Limb (tissue), 2 donors: ENCODE data around the gene AHCTF1.
A peak's percentile ranks its signal among the peaks of the same experiment; 100 is the strongest.
"Not testable (repeated sequence)": the region's sequence is repeated elsewhere in the genome, so short reads cannot be mapped to it uniquely, and the experiment has no call there.

ENCODE experiments used
- DNase-seq, 2 donors: peaks; one replicate each; pipeline ENCODE4 v3.0.0-alpha.2; 2016; ENCODE audit errors: extremely low spot score in 2 of 2

Gene AHCTF1

DNA sequence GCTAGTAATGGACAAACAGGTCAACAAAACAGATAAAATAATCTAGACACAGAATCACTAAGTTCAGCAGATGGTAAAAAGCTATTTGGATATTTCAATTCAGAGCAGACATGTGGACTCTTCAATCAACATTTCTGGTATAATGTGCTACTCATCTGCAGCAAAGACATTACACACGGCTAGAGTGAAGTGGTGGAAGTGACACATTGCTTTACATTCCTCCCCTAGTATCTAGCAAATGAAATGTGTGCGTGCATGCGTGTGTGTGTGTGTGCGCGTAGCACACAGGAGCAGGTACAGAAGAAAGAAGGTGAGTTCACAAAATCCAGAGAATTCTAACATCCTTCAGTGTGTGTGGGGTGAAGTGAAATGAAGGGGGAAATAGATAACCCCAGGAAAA lies 8.3 kb downstream of the AHCTF1 start:
- DNase-seq, result no peak

DNA sequence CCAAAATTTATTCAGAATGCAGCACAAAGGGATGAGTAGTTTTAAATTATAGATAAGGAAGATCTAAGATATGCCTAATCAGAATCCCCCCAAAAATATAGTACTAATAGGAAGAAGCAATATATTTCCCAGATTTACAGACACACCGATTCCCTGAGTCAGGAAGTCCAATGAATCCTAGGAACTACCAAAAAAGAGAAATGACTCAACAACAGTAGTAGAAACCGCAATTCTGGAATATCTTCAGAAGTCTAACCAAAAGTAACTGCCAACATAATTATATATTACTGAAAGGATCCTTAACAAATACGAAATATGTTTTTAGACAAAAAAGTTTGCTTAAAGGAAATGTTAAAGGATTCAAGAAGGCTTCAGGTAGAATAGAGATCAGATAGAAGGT lies 10.3 kb downstream of the AHCTF1 start:
- no peak for DNase-seq

DNA sequence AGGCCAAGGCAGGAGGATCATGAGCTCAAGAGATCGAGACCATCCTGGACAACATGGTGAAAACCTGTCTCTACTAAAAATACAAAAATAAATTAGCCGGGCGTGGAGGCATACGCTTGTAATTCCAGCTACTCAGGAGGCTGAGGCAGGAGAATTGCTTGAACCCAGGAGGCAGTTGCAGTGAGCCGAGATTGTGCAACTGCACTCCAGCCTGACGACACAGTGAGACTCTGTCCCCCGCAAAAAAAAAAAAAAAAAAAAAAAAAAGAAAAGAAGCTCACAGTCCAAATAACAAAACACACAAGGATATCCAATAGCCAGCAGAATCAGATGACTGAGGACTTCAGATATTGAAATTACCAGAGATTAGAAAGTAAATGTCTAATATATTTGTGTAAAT lies 11.8 kb downstream of the AHCTF1 start:
- no peak for DNase-seq

DNA sequence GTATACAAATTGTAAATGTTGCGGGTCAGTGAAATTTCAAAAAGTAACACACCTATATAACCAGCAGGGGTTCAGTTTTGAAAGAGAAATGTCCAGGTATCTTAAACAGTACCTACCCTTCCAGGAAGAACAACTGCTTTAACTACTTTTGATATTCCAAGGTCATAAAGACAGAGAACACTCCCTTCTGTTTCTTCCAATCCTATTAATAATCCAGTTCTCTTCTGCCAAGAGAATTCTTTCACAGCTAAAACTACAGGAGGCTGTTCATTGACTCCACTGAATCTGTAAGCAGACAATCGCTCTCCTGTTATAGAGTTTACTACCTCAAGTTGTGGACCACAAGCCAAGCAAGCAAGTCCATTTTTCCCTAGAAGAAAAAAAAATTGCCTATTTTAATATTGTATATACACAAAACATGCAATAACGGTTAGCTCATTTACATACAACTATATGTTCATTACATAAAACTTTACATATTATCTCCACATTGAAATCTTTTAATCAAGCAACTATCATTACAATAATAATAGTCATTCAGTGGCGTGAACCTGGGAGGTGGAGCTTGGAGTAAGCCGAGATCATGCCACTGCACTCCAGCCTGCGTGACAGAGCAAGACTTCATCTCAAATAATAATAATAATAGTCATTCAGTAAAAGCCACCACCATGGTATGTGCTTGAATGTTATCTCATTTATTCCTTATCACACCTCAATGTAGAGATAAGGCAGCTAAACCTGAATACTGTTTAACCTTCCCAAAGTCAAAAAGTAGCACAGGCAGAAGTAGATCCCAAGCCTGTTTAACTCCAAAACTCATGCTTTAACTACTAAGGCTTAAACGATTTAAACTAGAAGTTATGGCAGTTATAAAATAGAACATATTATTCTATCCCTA lies 15.5 kb downstream of the AHCTF1 start:
- DNase-seq, result not testable (repeated sequence)

DNA sequence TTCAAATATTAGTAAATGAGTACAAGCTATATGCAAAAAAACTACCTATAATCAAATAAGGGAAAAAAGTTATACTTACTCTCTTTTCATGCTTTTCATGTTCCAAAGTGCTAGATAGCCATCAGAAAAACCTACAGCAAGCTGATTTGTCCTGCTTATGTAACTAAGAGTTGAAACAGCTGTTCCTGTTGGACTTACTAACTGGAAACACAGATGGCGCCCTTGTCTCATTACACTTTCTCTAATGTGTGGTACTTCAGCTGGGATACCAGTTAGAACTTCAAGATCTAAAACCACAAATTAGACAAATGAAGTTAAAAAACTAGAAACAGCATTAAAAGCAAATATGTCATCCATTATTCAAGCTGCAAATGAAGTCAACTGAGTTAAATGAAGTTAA lies 24.3 kb downstream of the AHCTF1 start:
- peak in 1 of 2 donors; percentile 52 for DNase-seq

DNA sequence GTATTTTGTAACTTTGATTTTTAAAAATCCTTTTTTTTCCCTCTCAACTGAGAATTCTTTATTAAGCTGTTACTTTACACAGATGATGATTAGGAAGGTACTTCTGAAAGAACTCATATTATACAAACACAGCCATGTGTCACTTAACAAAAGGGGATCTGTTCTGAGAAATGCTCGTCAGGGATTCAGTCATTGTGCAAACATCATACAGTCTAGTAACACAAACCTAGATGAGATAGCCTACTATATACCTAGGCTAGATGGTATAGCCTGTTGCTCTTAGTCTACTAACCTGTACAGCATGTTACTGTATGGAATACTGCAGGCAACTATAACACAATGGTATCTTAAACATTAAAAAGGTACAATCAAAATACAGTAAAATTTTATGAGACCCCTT lies 24.9 kb downstream of the AHCTF1 start:
- DNase-seq, result no peak

DNA sequence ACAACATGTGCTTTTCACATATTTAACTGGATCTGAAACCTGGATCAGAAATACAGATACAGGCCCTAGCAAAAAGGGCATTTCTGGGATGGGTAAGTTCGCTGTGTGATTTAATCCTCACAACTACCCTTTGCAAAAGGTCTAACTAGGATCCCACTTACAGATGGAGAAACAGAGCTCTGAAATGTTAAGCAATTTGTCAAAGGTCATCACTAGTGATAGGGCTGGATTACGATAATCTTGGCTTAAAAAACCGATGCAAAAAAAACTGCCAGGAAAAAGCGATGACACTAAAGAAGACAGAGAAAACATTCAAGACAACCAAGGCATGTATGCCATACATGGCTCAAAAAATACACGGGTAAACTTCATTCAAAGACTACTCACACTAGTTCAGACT lies 29.9 kb downstream of the AHCTF1 start:
- DNase-seq, result no peak

GRCh38 chr1:246897302-246897701 lies 34.4 kb downstream of the AHCTF1 start:
- DNase-seq, result no peak

DNA sequence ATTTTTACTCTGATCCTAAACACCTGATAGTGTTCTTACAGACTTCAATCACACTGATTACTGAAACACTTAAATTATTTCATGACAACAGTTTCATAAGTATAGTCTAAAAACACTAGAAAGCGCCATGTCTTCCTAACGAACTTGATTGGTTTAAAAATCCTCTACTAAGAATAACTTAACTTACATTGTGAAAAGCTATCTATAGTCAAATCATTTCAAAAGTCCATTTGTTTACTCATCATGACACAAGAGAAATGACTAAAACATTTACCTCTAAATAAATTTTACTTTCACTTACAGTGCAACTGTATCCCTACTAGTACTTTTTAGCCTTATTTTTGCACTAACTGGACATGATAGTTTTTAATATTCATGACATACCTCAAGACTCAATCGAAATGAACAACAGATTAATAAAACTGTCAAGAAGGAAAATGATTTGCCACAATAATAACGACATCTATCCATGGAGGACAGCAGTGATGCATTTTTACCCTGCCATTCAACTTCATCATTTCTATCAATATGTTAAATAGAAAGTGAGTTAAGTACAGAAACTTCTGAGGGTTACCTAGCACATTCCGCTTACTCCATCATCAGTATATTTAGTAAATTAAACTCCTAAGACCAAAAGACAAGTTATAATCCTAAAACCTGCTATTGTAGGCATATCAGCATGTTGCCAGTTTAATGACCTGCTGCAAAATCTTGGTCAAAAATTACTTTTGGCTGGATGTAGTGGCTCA lies 38.4 kb downstream of the AHCTF1 start:
- no peak for DNase-seq

DNA sequence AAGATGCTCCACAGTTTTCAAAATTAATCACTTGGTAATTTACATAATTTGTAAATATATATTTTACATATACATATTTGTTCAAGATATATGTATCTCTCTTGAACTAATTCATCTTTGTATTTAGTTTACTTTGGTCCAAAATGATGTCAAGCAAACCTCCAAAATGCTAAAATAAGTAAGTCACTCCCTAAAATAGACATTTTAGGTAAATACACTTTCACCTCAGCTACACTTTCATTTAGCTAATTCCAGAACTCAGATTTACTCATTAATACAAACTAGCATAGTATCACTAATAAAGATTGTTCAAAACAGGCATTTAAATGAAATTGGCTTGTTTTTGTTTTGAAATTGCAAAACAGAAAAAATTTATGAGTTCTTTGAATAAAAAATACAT lies 40.6 kb downstream of the AHCTF1 start:
- DNase-seq, result no peak

- DNase-seq, result no peak
These were observed 43.2 kb downstream of the AHCTF1 start for GRCh38 chr1:246888522-246888921.

DNA sequence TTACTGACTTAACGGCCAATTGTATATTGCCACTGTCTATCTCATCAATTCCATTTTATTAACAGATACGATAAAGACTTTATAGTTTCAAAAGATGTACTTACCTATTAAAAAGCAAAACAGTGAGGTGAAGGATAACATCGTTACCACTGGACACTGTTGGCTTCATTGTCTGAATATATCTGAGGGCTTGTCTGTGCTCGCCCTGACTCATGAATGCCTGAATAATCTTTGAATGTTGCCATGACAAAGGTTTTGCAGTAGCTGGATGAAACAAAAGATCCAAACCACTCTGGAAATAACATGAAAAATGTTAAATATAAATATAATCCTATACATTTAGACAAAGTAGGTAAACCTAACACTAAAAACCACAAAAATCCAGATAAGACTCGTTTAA lies 46.4 kb downstream of the AHCTF1 start:
- not testable (repeated sequence) for DNase-seq

- no peak for DNase-seq
These were observed 53.2 kb downstream of the AHCTF1 start for GRCh38 chr1:246878551-246878950.

DNA sequence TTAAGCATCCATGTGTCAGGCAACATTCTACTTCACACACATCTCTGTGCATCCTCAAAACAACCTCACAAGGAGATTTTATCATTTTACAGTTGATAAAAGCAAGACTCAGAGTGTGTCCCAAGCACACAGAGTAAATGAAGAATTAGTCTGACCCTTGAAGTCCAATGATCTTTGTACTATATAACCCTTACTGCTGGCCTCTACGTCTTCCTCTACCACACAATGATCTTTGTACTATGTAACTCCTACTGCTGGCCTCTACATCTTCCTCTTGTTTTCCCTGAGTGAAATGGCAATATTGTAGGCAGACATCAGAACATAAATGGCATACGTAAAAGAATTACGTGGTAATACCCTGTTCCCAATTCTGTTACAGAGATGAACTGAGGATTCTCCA lies 55.3 kb downstream of the AHCTF1 start:
- no peak for DNase-seq

DNA sequence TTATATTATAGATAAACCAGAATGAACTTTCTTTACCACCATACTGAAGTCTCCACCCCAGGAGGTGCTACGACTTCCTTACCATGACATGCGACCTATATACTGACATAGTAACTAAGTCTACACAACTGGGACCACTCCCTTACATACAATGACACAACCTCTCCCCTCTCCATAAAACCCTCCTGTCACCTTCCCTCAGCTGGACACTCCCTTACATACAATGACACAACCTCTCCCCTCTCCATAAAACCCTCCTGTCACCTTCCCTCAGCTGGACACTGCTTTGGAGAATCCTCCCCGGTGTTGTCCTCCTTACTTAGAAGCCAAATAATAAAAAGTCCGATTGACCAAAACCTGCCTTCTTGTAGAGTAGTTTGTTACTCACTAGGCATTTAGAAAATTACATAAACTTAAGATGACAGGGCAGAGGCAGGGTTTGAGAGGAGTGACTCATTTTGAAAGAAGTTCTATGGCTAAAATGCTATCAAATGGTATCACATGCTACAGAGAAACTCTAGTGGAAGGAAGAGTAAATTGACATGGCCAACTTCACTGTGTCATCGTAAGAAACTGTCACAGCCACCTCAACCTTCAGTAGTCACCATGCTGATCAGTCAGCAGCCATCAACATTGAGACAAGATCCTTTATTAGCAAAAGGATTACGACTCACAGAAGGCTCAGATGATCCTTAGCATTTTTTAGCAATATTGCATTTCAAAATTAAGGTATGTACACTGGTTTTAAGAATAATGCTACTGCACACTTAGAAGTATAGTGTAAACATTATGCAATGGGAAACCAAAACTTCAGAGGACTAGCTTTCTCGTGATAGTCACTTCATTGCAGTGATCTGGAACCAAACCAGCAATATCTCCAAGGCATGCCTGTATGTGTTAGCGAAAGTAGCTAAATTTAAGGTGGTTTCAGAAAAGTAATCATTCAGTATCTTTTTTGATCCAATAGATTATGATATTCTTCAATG lies 56.4 kb downstream of the AHCTF1 start:
- DNase-seq, result no peak

GRCh38 chr1:246865921-246866320 lies 65.8 kb downstream of the AHCTF1 start:
- DNase-seq, result no peak

GRCh38 chr1:246863791-246864190 lies 68.0 kb downstream of the AHCTF1 start:
- DNase-seq, result not testable (repeated sequence)

GRCh38 chr1:246860401-246860800 lies 71.3 kb downstream of the AHCTF1 start:
- no peak for DNase-seq

DNA sequence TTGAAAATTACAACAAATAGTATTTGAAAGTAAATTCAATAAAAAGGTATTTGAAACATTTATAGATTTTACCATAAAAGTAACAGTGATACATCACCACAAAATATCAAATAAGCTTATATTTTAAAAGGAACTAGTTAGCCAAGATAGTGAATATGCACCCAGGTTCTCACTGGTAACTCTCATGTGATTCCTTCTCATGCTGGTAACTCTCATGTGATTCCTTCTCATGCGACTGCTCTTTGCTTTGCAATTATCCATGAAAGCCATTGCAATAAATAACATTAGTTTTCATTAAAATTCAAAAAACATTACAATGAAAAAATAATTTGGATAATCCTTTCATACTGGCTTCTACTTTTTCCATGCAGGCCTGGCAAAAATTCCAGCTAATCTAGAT lies 75.4 kb downstream of the AHCTF1 start:
- no peak for DNase-seq

DNA sequence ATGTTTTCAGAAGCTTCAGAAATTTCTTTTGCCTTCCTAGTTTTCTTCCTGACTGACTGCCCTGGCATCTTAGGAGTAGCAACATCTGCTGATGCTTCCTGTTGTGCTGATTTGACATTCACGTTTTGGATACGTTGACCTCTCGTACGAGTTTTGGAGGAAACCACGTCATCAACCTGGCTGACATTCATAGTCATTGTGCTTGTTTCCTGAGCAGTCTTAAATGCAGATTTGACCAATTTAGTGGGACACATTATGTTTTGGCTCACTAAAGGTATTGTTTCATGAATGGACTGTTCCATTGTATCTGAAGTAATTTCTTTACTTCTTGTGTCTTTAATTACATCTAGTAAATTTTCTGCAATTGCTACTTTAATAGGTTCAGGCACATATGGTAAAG lies 81.1 kb downstream of the AHCTF1 start:
- not testable (repeated sequence) for DNase-seq

- DNase-seq, result peak in 1 of 2 donors; percentile 7
These were observed 87.9 kb downstream of the AHCTF1 start for GRCh38 chr1:246843876-246844275.
